ENCODE measurements around the gene LNX1.
"Not testable (repeated sequence)": the region's sequence is repeated elsewhere in the genome, so short reads cannot be mapped to it uniquely, and the experiment has no call there.

LNX1 gene

GRCh38 chr4:53453385-53453784 is 137.9 kb downstream of the LNX1 start:
- DNase-seq: no peak

GRCh38 chr4:53450773-53451172 is 140.5 kb downstream of the LNX1 start:
- DNase-seq: no peak

DNA sequence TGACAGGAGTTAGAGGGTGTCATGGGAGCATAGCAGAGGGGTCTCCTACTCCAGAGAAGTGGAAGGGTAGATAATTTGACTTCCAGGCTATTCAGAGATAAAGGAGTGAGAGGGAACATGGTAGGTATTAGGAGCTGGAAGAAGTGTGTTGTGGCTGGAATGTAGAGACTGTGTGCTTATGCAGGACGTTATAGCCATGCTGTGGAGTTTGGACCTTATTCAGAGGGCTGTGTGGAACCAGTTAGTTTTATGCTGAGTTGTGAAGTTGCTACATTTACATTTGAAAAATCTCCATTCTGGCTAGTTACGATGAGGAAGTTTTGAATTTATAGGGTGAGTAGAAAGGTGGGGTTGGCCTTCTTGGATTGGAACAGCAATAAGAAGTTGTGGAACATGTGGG is 146.3 kb downstream of the LNX1 start:
- DNase-seq: no peak

DNA sequence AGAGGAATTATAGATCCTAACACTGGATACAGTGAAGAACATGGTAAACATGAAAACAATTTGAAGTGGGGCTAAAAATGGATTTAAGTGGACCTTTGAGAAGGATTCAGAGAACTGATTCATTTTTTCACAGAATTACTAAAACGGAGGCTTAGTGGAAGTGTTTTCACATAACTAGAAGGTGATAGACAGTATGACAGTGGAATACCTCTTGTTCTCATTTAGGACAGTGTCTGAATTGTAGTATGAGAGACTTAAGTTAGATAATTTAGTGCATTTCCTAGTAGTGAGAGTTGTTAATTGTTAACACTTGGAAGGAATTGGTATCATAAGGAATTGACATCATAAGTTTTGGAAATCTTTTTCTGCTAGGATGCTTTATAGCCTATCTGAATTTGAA is 149.7 kb downstream of the LNX1 start:
- DNase-seq: no peak

DNA sequence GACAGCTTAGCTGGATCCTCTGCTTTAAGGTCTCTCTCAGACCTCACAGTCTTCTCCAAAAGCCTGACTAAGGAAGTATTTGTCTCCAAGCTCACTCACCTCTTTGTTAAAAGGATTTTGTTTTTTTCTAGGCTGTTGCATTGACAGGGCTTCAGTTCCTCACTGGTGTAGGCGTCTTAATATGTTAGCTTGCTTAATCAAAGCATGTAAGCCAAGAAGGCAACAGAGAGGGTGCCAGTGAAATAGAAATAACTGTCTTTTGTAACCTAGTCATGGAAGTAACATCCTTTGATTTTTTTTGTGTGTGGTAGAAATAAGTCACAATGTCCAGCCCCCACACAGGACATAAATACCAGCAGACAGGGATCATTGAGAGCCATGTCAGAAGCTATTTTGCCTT is 155.0 kb downstream of the LNX1 start:
- no peak for DNase-seq

DNA sequence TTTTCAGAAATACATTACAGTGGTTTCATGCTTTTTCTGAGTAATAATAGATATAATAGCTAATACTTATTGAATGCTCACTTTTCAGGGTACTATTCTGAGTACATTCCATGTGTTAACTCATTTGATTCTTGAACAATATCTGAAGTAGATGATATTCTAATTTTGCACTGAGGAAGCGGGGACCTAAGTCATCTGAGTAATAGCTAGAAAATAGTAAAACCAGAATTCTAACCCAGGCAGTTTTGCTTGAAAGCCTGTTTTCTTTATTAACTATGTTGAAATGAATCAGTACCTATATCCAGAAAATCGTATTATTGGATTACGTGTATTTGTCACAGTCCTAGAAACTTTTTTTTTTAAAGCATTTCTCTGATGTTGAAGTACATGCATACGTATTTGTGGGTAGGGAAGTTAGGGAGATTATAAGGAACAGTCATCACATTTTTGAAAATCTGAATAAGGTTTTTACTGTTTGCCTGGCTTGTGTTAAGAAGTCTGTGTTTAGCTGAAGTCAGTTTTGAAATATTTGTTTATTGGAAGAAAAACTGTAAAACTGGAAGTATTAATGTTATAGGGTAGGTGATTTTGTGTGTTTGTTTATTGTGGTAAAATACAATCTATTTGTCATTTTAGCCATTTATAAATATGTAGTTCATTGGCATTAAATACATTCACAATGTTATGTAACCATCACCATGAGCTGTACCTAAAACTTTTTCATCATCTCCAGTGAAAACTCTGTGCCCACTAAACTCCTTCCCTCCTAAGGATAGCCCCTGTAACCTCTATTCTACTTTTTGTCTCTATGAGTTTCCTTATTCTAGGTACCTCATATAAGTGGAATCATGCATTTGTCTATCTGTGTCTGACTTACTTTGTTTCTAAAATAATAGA is 158.5 kb downstream of the LNX1 start:
- no peak for DNase-seq

GRCh38 chr4:53431052-53431451 is 160.2 kb downstream of the LNX1 start:
- DNase-seq: no peak

GRCh38 chr4:53427366-53427765 is 163.9 kb downstream of the LNX1 start:
- no peak for DNase-seq

DNA sequence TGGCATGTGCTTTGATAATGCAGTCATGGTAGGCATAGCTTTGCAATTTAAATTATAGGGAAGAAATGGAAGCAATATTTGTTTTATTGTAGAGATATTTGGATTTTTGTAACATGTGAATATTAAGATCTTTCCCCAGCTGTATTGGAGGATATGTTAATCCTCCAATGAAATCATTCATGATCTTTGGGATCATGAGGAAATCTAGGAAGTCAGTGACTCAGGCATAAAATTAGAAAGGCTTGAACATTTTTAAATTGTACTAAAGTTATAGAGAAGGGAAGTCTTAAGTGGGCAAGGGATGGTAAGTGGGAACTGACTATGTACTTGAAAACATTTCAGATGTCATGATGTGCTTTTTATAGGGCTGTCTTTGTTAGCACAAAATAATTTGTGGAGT is 167.0 kb downstream of the LNX1 start:
- DNase-seq: no peak

DNA sequence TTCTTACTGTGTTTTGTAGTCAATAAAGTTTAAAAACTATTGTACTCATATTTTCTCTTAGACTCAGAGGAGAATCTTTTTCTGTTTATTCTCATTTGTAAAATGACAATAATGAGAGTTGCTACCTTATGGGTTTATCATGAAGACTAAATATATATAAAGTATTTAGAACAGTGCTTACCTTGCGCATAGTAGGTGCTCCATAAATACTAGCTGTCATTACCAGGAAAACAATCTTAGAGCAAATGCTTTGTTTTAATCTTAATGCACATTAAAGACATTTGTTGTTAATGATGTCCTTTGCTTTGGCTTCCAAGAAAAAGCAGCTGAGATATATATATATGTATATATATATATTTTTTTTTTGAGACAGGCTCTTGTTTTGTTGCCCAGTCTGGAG is 168.9 kb downstream of the LNX1 start:
- no peak for DNase-seq

GRCh38 chr4:53421791-53422190 is 169.5 kb downstream of the LNX1 start:
- no peak for DNase-seq

DNA sequence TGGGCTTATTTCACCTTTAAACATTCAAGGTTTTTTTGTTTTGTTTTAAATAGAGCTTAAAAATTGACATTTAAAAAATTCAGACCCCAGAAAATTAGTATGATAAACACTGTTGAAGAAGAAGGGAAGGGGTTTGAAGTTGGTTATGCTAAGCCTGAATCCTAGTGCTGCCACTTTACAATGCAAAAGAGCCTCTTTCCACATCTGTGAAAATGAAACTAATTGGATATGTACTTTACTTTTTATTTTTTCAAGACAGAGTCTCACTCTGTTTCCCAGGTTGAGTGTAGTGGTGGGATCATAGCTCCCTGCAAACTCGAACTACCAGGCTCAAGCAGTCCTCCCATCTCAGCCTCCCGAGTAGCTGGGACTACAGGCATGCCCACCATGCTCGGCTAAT is 172.1 kb downstream of the LNX1 start:
- DNase-seq: no peak

DNA sequence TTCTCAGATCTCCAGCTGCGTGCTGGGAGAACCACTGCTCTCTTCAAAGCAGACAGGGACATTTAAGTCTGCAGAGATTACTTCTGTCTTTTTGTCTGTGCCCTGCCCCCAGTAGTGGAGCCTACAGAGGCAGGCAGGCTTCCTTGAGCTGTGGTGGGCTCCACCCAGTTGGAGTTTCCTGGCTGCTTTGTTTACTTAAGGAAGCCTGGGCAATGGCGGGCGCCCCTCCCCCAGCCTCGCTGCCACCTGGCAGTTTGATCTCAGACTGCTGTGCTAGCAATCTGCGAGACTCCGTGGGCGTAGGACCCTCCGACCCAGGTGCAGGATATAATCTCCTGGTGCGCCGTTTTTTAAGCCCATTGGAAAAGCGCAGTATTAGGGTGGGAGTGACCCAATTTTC is 181.8 kb downstream of the LNX1 start:
- not testable (repeated sequence) for DNase-seq
